ENCODE results near the gene TM9SF4.

Gene TM9SF4, protein sequence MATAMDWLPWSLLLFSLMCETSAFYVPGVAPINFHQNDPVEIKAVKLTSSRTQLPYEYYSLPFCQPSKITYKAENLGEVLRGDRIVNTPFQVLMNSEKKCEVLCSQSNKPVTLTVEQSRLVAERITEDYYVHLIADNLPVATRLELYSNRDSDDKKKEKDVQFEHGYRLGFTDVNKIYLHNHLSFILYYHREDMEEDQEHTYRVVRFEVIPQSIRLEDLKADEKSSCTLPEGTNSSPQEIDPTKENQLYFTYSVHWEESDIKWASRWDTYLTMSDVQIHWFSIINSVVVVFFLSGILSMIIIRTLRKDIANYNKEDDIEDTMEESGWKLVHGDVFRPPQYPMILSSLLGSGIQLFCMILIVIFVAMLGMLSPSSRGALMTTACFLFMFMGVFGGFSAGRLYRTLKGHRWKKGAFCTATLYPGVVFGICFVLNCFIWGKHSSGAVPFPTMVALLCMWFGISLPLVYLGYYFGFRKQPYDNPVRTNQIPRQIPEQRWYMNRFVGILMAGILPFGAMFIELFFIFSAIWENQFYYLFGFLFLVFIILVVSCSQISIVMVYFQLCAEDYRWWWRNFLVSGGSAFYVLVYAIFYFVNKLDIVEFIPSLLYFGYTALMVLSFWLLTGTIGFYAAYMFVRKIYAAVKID

GRCh38 chr20:32109392-32110172 is at the start of gene TM9SF4:
TSS of gene TM9SF4 (plus strand) at chr20:32109714. CDS start at chr20:32109741, 27 bp downstream.
- no peak for FAIRE-seq

DNA sequence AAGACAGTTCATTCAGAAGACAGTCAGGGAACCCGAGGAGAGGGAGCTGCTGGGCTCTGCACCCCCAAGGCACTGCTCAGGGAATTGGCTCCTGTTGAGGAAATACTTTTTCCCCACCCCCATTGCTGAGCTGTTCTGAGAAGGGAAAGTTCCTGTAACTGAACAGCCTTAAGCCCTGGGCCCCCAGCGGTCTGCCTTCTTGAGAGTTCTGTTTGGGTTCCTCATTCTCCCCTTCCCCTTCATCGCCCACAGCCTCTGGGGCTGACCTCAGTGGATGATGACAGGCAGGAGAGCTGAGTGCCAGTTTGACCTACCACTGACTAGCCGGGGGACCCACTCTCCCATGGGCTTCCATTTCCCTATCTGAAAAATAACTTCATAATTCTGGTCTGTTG is 46.7 kb upstream of the TM9SF4 start:
- FAIRE-seq: no peak

- FAIRE-seq: no peak
These were observed 45.8 kb upstream of the TM9SF4 start for GRCh38 chr20:32063695-32064094.

- no peak for FAIRE-seq
These were observed 44.8 kb upstream of the TM9SF4 start for GRCh38 chr20:32064667-32065066.

- no peak for FAIRE-seq
These were observed 42.2 kb upstream of the TM9SF4 start for GRCh38 chr20:32067234-32067821.

- FAIRE-seq: no peak
These were observed 41.3 kb upstream of the TM9SF4 start for GRCh38 chr20:32068174-32068573.

DNA sequence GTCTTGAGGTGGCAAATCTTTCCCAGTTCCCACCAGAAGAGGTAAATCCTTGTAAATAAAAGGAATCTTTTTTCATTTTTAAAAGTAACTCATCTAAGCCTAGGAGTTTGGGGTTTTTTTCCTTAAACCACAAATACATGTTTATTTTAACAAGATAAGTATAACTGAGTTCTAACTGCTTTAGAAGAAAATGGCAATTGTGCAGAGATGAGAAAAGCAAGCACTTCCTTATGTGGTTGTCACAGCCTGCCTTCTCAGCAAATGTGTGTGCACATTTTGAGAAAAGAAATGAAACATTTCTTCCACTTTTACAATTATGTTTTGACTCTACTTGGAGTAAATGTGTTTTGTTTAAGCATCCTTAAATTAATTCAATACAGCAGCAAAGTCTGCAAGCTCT is 39.8 kb upstream of the TM9SF4 start:
- no peak for FAIRE-seq

DNA sequence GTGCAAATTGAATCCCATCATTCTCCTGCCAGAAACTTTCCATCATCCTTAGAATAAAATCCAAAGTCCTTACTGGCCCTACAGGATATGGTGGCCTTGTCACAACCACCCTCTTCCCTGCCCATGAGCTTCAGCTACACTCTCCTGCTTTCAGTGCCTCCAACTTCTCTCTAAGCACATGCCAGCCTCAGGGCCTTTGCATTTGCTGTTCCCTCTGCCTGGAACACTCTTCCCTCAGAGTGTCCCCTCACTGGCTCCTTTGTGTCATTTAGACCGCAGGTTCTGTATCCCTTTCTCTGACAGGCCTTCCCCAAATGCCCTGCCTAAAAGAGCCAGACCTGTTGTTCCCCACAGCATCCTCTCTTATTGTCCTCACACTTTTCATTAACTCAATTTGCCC is 39.2 kb upstream of the TM9SF4 start:
- no peak for FAIRE-seq

DNA sequence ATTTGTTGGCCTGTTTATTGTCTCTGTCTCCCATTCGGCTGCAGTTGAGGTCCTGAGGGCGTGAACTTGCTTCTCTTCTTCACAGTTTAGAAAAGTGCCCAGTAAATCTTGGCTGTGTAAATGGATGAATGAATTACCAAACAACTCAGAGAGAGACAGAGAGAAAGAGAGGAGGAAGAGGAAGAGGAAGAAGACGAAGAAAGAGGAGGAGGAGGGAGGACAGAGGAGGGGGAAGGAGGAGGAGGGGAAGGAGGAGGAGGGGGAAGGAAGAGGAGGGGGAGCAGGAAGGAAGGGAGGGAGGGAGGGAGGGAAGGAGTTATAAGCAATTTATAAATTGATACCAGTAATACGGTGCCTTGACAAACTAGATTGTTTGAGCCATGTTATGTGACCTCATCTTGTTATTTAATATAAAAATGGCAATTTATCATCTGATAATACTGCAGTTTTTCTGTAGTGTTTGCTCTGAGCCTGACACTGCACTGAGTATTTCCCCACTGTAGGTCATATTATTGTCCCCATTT is 38.8 kb upstream of the TM9SF4 start:
- no peak for FAIRE-seq

DNA sequence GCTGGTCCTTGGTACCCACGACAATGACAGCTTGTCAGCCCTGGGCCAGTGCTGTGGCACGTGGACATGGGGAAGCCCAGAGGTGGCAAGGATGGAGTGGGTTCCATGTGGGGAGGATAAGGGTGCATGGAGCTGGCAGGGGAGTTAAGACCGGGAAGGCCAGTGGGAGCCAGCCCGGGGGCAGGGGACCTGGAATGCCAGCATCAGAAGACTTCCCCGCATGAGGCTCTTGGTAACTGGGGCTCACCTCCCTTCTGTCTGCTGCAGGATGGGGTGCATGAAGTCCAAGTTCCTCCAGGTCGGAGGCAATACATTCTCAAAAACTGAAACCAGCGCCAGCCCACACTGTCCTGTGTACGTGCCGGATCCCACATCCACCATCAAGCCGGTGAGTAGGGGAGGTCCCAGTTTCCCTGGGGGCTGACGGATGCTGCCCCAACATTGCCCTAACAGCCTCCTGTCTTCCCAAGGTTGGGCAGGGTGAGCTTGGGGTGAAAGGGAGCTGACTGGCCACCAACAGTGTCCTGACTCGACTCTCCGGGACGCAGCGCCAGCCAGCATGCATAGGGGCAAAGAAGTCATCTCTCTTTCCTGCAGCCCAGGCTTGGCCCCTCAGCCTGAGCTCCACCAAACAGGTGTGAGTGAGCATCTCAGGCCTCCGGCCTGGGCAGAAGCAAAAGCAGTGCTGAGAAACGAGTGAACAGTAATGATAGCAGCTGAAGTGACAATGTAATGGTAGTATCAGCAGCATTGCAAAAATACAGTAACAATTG is 37.9 kb upstream of the TM9SF4 start:
- FAIRE-seq: no peak

DNA sequence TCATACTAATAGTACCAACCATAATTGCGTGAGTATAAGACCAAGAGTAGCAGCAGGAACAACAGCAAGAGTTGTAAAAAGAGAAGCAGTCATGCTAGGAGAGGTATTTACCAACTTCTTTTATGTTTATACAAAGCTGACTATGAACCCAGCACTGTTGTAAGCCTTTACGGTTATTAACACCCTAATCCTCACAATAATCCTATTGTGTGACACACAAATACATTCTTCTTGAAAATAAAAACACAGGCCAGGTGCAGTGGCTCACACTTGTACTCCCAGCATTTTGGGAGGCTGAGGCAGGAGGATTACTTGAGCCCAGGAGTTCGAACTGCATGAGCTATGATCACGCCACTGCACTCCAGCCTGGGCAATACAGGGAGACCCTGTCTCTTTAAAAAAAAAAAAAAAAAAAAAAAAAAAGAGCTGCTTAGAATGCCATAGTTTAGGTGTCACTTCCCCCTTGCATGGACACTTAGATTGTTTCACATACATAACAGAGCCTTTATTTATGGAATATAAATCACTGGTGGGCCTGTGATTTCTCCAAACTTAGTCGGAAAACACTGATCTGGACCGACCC is 37.3 kb upstream of the TM9SF4 start:
- no peak for FAIRE-seq

GRCh38 chr20:32075534-32075933 is 34.0 kb upstream of the TM9SF4 start:
- FAIRE-seq: no peak

- no peak for FAIRE-seq
These were observed 32.3 kb upstream of the TM9SF4 start for GRCh38 chr20:32077190-32077589.

GRCh38 chr20:32078322-32078721 is 31.2 kb upstream of the TM9SF4 start:
- no peak for FAIRE-seq

DNA sequence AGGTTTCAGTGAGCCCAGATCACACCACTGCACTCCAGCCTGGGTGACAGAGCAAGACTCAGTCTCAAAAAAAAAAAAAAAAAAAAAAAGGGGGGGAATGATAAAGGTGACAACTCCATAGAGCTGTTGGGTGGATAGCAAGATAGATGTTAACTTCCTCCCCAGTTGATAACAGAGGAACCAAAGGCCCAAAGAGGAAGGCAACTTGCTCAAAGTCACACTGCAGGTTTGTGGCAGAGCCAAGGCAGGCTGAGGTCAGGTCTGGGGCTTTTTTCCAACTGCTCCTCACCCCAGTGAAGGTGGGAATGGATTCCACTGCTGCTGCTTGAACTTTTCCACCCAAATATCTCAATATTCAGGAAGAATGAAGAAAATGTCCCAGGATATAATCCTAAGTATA is 30.7 kb upstream of the TM9SF4 start:
- no peak for FAIRE-seq

GRCh38 chr20:32079655-32080109 is 29.8 kb upstream of the TM9SF4 start:
- no peak for FAIRE-seq

DNA sequence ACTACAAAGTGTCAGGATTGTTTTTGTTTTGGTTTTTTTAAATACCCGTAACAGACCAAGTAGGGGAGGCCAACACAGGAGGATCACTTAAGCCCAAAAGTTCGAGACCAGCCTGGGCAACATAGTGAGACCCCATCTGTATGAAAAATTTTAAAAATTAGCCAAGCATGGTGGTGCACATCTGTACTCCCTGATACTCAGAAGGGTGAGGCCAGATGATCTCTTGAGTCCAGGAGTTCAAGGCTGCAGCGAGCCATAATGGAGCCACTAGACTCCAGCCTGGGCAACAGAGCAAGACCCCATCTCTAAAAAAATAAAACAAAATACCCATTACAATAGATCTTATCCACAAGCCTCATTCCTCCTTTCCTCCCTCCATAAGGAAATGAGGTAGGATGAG is 28.7 kb upstream of the TM9SF4 start:
- no peak for FAIRE-seq

DNA sequence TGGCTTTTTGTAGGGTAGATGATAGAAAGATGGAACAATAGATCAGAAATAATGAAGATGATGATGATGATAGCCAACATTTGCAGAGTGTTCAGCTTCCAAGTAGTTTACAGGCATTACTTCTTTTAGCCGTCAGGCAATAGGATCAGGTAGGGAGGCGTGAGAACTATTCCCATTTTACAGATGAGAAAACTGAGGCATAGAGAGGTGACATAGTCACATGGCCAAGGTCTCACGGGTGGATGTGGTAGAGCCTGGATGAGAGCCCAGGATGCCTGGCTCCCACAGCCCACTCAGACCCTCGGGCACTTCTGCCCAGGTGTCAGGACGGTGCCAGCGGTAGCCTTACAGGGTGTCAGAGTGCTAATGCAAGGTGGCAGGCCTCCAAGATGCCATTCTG is 26.0 kb upstream of the TM9SF4 start:
- no peak for FAIRE-seq

DNA sequence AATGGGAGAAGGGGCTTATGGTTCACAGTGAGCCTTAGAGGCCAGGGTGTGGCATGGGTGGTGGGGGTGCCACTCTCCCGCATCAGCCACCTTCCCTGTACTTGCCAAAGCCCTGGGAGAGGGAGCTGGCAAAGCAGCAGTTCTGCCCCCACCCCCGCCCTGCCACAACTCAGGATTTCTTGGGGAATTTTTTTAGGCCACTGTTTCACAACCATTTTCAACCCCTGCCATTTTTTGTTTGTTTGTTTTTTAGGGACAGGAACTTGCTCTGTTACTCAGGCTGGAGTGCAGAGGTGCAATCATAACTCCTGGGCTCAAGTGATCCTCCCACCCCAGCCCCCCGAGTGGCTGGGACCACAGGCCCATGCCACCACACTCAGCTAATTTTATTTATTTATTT is 22.4 kb upstream of the TM9SF4 start:
- no peak for FAIRE-seq

DNA sequence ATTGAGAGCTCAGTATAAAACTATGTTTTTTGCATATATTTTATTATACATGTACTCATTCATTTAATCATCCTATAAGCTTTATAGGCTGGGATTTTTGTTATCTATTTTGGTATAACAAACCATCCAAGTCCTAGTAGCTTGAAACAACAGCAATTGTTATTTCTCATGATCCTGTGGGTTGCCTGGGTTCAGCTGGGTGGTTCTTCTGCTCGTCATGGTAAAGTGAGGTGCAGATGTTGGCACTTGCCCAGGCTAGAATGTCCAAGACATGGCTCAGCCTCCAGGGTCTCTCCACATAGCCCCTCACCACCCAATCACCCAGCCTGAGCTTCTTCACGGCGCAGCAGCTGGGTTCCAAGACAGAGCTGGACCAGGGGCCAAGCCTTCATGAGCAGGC is 20.8 kb upstream of the TM9SF4 start:
- FAIRE-seq: no peak

DNA sequence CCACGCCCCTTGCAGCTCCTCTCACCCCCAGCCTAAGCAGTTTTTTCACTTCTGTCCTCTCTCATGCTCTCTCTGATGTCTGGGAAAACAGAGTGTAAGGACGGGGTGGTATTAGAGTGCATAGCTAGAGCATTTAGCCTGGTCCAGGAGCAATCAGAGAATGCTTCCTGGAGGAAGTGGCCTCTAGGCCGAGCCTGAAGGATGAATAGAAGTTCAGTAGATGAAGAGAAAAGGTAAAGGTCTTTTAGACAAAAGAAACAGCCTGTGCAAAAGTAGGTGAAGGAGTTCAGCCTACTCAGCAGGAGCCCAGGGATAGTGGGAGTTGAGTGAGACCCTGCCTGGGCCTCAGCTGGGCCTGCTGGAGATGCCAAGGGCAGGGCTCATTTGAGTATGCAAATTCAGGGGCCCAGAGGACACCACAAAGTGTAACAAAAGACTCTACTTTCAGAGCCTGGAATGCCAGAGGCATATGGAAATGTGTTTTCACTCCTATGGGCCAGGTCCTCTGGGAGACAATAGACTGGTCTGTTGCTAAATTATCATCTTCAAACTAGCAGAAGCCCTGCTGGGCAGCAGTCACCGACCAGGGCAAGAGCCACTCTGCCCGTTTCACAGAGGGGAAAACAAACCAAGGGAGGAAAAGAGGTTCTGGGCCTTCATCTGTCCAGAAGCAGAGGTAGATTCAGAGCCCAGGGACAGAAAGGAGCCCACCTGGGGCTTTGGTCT is 19.7 kb upstream of the TM9SF4 start:
- no peak for FAIRE-seq
